GM12873 (cell line): Measurements from ENCODE around the gene OR5H14.
A peak's percentile ranks its signal among the peaks of the same experiment; 100 is the strongest.

Experiments
- CTCF ChIP-seq: IDR thresholded peaks from 2 replicates; pipeline ENCODE4 v1.5.1; 2012; ENCODE audit warnings: low read depth, mild to moderate bottlenecking, moderate library complexity, low read length, control low read depth; ENCODE audit not compliant: insufficient read depth; ENCODE audit errors: missing control alignments

Gene OR5H14

GRCh38 chr3:98180319-98180890 lies 33.1 kb downstream of the OR5H14 start:
- TF ChIP-seq CTCF: no peak

- no peak for TF ChIP-seq CTCF
These were observed 34.9 kb downstream of the OR5H14 start for GRCh38 chr3:98182196-98182595.

GRCh38 chr3:98185180-98185579 lies 37.9 kb downstream of the OR5H14 start:
- no peak for TF ChIP-seq CTCF

GRCh38 chr3:98188545-98188944 lies 41.3 kb downstream of the OR5H14 start:
- peak; percentile 61 for TF ChIP-seq CTCF

- TF ChIP-seq CTCF: no peak
These were observed 51.7 kb downstream of the OR5H14 start for GRCh38 chr3:98199020-98199419.
